Suppressor macrophage treated with lipopolysaccharide for 4 hours (primary cell): ENCODE measurements around the gene SFSWAP.
"Not testable (repeated sequence)": the region's sequence is repeated elsewhere in the genome, so short reads cannot be mapped to it uniquely, and the experiment has no call there.

Experiments used
- DNase-seq: peaks from one replicate; pipeline ENCODE4 v3.0.0-alpha.2; 2020

SFSWAP gene

DNA sequence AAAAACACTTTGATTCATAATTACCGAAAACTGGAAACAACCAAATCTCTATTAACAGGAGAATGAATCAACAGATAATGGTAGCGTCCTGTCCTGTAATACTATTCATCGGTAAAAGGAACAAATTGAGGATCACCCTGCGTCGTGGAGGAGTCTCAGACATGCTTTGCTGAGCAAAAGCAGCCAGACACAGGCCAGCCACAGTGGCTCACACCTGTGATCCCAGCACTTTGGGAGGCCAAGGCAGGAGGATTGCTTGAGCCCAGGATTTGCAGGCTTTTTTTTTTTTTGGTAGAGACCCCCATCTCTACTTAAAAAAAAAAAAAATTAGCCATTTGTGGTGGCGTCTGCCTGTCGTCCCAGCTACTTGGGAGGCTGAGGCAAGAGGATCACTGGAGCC, 83.2 kb downstream of the SFSWAP start:
- no peak for DNase-seq

DNA sequence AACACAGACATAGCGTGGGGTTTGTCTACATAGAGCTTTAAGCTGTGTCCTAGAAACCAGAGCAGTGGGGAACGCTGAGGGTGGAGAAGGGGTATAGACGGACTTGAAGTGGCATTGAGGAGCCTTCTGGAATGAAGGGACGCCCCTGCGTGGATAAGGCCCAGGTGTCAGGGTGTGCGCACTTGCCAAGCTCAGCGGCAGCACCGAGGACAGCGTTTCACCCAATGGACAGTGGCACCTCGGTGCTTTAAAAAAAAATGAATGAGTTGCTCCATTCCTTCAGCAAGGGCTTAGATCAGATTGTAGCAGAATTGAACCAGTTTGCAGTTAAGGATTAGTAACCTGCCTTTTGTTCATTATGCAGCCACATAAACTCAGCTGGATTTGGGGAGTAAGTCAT, 83.7 kb downstream of the SFSWAP start:
- no peak for DNase-seq

DNA sequence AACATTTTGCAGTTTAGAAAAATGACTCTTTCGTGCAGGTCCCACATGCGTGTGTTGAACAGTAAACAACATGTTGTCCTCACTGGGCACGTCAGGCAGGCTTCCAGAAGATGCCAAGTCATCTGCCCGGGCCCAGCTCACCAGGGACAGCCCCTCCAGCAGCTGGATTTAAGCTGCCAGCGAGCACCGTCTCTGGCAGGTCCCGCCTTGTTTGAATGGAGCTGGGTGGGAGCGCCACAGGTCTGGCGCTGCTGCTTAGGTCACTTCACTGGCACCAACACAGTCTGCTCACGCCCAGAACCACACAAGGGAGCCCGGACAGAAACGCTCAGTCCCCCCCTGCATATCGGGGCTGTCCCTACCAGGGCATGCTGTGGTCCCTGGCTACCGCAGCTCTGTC, 84.2 kb downstream of the SFSWAP start:
- no peak for DNase-seq

DNA sequence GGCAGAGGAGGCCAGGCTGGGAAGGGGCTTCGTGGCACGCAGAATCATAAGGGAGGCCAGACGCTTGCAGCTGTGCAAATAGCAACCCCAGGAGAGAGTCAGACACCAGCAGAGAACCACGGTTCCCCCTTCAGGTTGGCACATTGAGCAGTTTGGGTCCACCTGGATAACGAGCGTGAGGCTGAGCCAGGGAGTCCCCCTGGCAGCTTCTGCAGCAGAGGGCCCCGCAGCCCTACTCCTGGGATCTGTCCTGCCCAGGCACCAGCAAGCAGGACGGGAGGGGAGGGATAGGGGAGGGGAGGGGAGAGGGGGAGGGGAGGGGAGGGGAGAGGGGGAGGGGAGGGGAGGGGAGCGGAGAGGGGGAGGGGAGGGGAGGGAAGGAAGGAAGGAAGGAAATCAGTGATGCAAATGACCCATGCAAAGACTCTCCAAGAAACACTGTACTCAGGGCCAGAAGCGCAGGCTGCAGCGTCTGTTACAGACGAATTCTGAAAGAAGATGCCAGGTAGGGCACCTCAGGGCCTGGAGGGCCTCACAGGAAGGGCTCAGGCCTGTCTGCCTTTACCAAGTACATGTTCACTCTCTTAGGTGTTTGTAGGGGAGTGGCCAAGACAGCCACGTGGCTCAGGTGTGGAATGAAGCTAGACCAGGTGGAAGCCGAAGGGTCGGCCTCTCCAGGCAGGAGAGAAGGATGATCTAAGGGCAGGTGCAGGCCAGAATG, 85.0 kb downstream of the SFSWAP start:
- no peak for DNase-seq

DNA sequence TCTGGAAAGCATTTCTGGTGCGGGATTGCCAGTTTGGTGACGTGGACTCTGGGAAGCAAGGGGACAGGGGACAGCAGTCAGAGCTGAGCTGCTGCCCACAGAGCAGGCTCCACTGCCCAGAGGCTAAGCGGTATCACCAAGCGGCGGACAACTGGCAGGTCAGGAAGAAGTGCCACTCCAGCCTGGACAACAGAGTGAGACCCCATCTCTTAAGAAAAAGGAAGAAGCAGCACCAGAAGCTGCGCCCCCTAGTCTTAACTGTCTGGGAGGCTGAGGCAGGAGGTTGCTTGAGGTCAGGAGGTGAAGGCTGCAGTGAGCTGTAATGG, 85.5 kb downstream of the SFSWAP start:
- no peak for DNase-seq

DNA sequence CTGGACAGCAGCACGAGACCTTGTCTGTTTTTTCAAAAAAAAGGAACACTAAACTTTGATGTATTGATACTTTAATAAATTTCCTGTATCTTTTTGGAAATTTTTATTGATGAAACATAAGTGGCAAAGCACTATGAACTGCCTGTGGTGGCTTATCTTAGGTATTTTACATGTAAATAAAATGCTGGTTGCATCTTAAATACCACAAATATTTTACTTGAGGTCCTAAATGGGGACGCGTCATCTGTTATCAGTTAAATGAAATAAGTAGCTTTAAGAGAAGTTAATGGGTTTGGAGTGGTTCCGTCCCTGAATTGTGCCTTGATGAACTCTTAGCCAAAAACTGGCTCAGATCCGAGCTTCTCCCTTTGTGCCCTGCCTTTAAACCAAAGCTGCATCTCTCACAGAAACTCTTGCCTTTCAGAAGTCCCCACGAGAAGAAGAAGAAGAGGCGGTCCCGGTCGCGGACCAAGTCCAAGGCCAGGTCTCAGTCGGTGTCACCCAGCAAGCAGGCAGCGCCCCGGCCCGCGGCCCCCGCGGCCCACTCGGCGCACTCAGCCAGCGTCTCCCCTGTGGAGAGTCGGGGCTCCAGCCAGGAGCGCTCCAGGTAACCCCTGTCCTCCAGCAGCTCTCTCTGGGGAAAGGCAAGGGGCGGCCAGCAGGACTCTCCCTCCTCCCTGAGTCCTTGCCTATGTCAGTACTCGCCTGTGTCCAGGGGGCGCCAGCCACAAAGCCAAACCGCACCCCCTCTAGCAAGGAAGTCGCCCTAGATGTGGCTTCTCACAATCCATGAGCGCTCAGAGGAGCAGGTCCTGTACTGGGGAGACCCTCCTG, 86.1 kb downstream of the SFSWAP start:
- DNase-seq: no peak

DNA sequence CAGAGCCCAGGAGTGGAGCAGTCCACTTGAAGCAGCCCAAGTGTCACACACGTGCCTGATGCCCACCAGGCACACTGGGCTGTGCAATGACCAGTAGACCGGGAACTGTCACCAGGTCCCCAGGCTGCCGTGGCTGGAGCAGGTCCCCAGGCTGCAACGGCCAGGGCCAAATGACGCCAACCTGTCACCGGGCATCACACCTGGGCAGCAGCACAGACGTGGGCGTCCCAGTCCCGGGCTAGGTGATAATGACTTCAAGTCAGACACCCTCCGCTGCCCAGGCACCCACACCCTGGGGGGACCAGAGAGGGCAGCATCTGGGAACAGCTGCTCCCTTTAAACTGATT, 86.7 kb downstream of the SFSWAP start:
- no peak for DNase-seq

DNA sequence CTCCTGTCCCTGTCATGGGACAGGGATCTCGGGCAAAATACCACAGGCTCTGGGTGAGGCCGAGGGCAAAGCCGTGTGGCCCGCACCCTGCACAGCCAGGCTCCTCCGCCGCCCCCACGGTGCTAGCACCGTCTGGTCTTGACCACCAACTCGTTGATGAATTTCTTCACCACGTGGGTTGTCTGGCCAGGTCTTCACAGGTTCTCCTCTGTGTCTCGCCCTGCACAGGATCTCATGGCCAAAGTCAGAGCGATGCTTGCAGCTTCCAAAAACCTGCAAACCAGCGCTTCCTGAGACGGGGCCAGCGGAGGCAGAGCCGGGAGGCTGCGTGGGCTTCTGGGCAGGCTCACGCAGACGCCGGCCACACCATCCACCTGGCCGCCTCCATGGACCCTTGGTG, 88.3 kb downstream of the SFSWAP start:
- no peak for DNase-seq

DNA sequence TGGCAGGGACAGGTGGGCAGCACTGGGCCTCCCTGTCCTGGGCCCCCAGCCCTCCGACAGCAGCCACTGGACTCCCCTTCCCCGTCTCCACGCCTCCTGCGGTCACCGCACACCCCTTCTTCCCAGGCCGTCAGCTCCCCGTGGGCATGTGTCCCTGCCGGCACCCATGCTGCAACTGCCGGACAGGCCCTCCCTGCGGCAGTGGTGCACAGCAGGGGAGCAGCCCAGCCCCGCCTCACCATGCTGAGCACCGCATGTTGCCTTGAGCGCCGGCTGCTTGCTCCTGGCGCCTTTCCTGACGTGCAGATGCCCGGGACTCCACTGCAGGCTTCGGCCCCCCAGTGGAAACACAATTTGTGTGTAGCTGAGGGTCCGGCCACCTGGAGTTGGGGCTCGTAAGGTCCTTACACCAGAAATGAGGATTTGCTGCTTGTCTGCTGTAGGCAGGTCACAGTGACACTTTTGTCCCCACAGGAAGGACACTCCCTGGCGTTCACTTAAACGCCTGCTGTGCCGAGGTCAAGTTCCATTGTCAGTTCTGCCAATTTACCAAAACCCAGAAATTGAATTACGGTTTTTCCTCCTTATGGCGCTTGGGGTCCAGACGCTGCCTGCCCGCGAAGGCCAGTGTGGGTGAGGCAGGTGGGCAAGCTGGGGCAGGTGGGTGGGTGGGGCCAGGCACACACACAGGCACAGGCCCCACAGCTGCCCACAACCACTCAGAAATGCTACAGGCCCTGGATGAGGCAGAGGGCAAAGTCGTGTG, 89.1 kb downstream of the SFSWAP start:
- DNase-seq: no peak

DNA sequence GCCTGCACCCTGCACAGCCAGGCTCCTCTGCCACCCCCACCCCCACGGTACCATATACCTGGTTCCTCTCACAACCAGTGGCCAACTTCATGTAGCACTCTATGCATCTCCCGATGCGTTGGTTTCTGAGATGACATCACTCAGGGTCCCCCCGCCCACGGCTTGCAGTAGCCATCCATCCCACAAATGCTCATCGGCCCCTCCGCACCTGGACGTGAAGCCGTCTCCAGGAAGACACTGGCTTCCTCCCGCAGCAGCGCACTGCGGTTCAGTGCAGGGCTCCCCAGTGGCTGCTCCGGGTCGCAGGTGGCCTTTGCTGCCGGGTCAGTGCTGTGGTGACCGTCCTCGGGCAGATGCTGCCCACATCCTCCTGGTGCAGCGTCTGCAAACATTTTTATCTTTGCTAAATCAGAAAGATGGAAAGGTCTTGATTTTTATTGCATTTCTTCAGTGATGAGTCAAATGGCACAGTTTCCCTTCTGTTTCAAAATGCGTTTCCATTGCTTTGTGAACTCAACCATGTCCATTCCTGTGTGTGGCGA, 89.8 kb downstream of the SFSWAP start:
- no peak for DNase-seq

DNA sequence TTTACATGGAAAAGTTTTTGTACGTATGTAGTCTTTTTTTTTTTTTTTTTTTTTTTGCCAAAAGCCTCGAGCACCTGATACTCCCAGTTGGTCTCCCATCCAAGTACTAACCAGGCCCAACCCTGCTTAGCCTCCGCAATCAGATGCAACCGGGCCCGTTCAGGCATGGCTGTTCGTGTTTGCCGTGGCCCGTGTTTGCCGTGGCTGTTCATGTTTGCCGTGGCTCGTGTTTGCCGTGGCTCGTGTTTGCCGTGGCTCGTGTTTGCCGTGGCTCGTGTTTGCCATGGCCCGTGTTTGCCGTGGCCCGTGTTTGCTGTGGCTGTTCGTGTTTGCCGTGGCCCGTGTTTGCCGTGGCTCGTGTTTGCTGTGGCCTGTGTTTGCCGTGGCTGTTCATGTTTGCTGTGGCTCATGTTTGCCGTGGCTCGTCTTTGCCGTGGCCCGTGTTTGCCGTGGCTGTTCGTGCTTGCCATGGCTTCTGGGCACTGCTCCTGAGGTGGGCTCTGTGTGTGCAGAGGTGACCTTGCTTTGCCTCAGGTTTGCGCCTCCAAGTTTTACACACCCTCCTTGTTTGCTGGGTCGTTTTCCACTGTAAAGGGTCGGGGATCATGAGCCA, 90.5 kb downstream of the SFSWAP start:
- DNase-seq: no peak

DNA sequence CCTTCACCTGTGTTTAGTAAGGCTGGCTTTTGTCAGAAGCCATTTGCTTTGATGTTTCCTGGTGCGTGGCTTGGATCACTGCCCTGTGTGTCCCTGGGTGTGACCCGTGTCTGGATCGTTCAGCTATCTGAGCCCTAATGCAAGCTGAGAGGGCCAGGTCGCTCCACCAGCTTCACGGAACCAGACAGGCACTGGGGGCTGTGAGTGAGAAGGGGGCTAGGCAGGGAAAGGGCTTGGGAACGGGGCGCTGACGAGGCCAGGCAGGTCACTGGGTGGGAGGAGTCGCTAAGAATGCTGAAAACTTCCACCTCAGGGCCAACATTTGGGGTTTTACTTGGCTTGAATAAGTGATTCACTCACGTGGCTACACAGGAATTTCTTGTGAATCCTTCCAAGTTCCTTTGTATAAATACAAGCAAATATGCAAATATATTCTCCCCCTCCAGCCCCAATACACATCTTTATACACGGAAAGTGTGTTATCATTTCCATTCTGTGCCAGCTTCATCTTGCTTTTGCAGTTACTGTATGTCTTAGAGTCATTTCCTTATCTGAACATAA, 93.2 kb downstream of the SFSWAP start:
- DNase-seq: peak; percentile 51

DNA sequence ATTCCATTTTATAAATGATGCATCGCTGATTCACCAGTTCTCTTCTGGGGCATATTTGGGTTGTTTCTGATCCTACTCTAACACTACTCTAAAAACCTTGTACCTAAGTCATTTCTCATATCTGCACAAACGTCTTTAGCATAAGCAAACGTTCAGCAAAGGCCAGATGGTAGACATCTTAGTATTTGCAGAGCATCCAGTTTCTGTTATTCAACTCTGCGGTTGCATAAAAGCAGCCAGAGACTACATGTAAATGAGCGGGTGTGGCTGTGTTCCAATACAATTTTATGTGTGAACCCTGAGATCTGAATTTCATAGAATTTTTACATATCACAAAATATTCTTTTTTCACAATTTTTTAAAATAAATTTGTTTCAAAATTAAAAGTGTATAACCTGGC, 94.5 kb downstream of the SFSWAP start:
- no peak for DNase-seq

DNA sequence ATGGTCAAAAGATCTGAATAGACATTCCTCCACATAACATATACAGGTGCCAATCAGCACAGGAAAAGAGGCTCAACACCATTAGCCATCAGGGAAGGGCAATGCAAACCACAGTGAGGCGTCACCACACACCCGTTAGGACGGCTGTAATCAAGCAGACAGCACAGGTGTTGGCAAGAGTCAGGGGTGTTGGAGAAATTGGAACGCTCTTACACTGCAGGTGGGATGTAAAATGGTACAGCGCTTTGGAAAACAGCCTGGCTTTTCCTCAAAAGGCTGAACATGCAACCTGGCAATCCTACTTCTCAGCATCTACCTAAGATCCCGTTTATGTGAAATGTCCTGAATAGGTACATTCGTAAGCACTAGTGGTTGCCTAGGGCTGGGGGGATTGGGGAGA, 95.8 kb downstream of the SFSWAP start:
- DNase-seq: no peak

DNA sequence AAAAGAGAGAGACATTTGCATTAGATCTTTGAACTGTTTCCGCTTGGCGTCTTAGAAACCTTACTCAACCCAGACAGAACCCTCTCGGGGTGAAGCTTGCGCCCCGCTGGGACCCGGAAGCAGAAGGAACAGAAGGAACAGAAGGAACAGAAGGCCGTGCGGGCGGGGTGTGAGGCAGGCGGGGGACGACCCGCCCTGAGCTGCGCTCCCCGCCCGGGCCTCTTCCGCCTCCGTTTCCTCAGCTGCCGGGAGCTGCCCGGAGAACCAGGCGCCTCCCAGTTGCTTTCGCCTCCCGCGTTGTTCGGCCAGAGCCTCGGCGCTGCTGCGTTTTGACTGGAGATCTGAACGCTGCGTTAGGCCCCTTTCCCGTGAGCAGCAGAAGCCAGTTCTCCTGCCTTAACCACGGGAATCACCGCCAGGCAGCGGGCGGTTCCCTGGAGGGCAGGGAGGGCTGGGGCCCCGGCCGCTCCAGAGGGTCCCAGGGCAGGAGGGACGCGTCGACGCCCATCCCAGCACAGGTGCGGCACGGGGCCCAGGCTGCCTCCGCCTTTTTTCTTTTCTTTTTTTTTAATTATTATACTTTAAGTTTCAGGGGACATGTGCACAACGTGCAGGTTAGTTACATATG, 98.0 kb downstream of the SFSWAP start:
- DNase-seq: peak; percentile 50

DNA sequence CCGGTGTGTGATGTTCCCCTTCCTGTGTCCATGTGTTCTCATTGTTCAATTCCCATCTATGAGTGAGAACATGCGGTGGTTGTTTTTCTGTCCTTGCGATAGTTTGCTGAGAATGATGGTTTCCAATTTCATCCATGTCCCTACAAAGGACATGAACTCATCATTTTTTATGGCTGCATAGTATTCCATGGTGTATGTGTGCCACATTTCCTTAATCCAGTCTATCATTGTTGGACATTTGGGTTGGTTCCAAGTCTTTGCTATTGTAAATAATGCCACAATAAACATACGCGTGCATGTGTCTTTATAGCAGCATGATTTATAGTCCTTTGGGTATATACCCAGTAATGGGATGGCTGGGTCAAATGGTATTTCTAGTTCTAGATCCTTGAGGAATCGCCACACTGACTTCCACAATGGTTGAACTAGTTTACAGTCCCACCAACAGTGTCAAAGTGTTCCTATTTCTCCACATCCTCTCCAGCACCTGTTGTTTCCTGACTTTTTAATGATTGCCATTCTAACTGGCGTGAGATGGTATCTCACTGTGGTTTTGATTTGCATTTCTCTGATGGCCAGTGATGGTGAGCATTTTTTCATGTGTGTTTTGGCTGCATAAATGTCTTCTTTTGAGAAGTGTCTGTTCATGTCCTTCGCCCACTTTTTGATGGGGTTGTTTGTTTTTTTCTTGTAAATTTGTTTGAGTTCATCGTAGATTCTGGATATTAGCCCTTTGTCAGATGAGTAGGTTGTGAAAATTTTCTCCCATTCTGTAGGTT, 98.8 kb downstream of the SFSWAP start:
- DNase-seq: not testable (repeated sequence)

DNA sequence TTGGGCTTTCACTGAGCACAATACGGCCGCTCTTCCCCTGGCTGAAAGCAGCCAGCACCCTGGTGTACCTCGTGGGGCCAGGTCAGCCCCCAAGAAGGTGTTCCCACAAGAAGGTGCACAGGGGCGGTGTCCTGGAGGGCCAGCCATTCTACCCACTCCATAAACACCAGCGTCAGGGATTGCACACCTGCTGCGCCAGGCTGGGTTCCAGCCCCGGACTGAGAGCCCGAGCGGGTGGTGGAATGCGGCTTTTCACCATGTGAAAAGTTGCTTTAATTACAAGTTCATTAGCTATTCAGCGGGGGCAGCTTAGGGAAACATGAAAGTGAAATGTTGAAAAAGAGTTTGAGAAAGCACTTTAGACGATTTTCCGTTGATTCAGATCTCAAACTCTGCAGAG, 99.8 kb downstream of the SFSWAP start:
- no peak for DNase-seq

DNA sequence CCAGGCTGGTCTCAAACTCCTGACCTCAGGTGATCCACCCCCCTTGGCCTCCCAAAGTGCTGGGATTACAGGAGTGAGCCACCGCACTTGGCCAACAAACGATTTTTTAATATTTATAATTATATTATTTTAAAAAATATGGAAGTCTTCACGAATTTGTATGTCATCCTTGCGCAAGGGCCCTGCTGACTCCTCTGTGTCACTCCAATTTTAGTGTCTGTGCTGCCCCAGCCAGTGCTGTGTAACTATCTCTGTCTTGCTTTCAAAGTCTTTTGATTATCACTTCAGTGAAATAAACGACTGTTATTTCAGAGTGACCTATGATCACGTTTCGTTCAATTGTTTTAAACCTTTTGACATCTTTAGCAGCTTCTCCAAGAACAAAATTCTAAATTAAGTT, 104.2 kb downstream of the SFSWAP start:
- DNase-seq: peak; percentile 40

DNA sequence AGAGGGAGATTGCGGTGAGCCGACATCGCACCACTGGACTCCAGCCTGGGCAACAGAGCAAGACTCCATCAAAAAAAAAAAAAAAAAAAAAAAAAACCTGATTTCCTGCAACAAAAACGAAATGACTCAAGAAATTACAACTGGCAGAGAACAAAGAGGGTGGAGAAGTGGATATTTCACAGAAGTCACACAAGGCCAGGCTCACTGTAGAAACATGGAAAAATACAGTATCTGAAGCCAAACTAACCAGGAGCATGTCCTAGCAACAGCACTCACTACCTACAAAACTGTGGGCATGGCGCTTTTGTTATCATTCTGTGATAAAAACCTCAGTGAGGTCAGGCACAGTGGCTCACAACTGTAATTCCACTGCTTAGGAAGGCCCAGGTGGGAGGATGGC, 105.6 kb downstream of the SFSWAP start:
- DNase-seq: no peak

DNA sequence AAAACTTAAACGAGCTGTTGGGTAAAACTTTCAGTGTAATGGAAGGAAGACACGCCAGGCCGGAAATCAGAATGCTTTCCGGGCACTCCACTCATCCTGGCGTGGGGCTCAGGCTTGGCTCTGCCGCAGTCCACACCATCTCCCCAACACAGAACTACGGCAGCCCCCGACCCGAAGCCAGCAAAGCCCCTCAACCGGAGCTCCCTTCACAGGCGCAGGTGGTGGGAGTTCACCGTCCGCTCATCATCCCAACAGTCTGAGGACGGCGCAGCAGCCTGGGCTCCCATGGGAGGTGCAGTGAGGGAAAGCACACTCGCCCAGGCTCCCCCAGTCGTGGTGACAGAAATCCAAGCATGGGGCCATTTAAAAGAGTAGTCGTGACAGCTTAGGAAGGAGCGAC, 106.4 kb downstream of the SFSWAP start:
- DNase-seq: no peak

DNA sequence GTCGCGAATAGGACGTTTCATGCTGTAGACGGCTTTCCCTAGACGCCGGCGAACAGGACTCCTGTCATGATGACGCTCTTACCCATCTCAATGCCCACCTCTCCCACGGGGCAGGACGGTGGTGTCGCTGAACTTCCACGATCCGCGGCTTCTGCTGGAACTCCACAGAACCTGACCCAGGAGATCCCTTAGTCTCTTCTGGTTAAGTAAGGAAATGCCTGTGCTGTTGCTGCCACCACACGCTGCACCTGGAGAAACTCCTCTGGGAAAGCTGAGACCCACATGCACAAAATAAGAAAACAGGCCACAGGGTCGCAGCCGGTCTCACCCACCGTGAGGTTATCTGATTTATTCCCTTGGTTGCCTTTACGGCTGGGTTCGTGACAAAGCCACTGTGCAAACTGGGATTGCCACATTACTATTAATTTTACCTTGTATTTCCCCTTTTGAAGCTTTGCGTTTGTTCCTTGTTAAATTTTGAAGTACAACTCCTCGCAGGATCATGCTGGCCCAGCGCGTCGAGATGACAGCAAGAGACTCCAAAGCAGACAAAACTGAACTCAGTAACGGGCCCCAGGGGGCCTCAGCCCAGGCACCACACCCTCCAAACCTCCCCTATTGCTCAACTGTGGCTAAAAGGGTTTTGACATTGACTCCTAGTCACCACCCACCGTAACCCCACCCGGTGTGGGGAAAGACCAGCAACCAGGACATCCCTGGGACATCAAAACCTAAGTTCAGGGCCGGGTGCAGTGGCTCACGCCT, 108.1 kb downstream of the SFSWAP start:
- DNase-seq: peak; percentile 69
